Endothelial cell of umbilical vein (primary cell): ENCODE results near the gene NUDT21. TPM values are rescaled to one million over a fixed set of nuclear protein-coding genes. Genes with fewer than 3 reads are reported as not detected.

Experiments used
- BruUV-seq: library from RNA; stranded (reverse); fragments of 400-500 nt; replicated peaks from 2 replicates; lab custom pipeline; 2021; lab: Mats Ljungman, UMichigan
- CTCF ChIA-PET: fragments of 300-600, 350-600 bp; sonication (Branson Sonifier 250); formaldehyde crosslinking; loops from one replicate; lab custom pipeline; 2021; ENCODE audit warnings: antibody characterized with exemption, inconsistent platforms; lab: Charles Lee
- POLR2A ChIA-PET: fragments of 300-600, 350-600 bp; sonication (Branson Sonifier 250); formaldehyde crosslinking; loops from one replicate; lab custom pipeline; 2021; ENCODE audit warnings: antibody characterized with exemption, inconsistent platforms; lab: Charles Lee
- DNase-seq: peaks from one replicate; pipeline ENCODE4 v3.0.0-alpha.2; 2011; ENCODE audit warnings: low read depth, low spot score
- FAIRE-seq: peaks from 2 replicates; lab custom pipeline; 2011; peaks lifted over from hg19 to GRCh38; lab: Jason Lieb, UNC
- H2AFZ ChIP-seq: 2 replicates; pipeline ENCODE4 v1.6.0; 2012; ENCODE audit warnings: low read depth, low read length, control low read depth, inconsistent platforms
- H3K27ac ChIP-seq: 2 replicates; pipeline ENCODE4 v1.5.1; 2011; ENCODE audit warnings: low read depth, mild to moderate bottlenecking, control low read depth, low read length, moderate library complexity; ENCODE audit not compliant: insufficient read depth
- H3K27me3 ChIP-seq, 2 experiments: 2 replicates each; pipeline versions ENCODE4 v1.6.0 to v1.6.1; 2011; ENCODE audit warnings: low read length in 2 of 2, mixed read lengths in 1 of 2; ENCODE audit not compliant: control insufficient read depth in 2 of 2, insufficient read depth in 2 of 2
- H3K36me3 ChIP-seq, 2 experiments: 2 replicates in 1 of 2; 3 replicates in 1 of 2; pipeline ENCODE4 v1.5.1; 2011; ENCODE audit warnings: low read length in 2 of 2, mild to moderate bottlenecking in 1 of 2, moderate library complexity in 1 of 2; ENCODE audit not compliant: control insufficient read depth in 2 of 2, insufficient read depth in 2 of 2; ENCODE audit errors: extremely low read depth in 1 of 2
- H3K4me1 ChIP-seq: 3 replicates; pipeline ENCODE4 v1.5.1; 2011; ENCODE audit warnings: mild to moderate bottlenecking, low read length; ENCODE audit not compliant: control insufficient read depth, insufficient read depth; ENCODE audit errors: extremely low read depth
- H3K4me2 ChIP-seq: 2 replicates; pipeline ENCODE4 v1.6.1; 2011; ENCODE audit warnings: low read length, control low read depth, mixed read lengths; ENCODE audit not compliant: insufficient read depth
- H3K4me3 ChIP-seq, 3 experiments: fragments of 200-600 bp in 1 of 3; sonication (generic), shearing (Covaris generic) in 1 of 3; replicated peaks in 1 of 3; 2 replicates each; pipeline ENCODE4 v1.5.1; 2011 to 2016; ENCODE audit warnings: control low read depth in 3 of 3, low read length in 3 of 3, mild to moderate bottlenecking in 2 of 3, inconsistent platforms in 1 of 3, low read depth in 1 of 3, moderate library complexity in 1 of 3; ENCODE audit not compliant: insufficient read depth in 1 of 3
- H3K79me2 ChIP-seq: 2 replicates; pipeline ENCODE4 v1.6.0; 2012; ENCODE audit warnings: low read length, inconsistent platforms; ENCODE audit not compliant: control insufficient read depth, insufficient read depth
- H3K9ac ChIP-seq: replicated peaks from 2 replicates; pipeline ENCODE3; 2011; ENCODE audit warnings: low read length, control low read depth; ENCODE audit not compliant: insufficient read depth; ENCODE audit errors: extremely low read depth
- H3K9me1 ChIP-seq: replicated peaks from 3 replicates; pipeline ENCODE4 v1.6.0; 2011; ENCODE audit warnings: mild to moderate bottlenecking, low read length; ENCODE audit not compliant: control insufficient read depth, insufficient read depth; ENCODE audit errors: extremely low read depth
- H3K9me3 ChIP-seq: replicated peaks from 2 replicates; pipeline ENCODE4 v1.5.1; 2012; ENCODE audit warnings: low read length, inconsistent platforms; ENCODE audit not compliant: control insufficient read depth, insufficient read depth
- H4K20me1 ChIP-seq: replicated peaks from 2 replicates; pipeline ENCODE3; 2011; ENCODE audit warnings: mild to moderate bottlenecking, low read length; ENCODE audit not compliant: control insufficient read depth, insufficient read depth; ENCODE audit errors: extremely low read depth
- EZH2 ChIP-seq: IDR thresholded peaks from 2 replicates; pipeline ENCODE4 v1.6.1; 2012; ENCODE audit warnings: borderline replicate concordance, low read depth, mild to moderate bottlenecking, moderate library complexity, low read length, inconsistent platforms; ENCODE audit not compliant: severe bottlenecking
- FOS ChIP-seq: IDR thresholded peaks from 2 replicates; pipeline ENCODE4 v1.6.1; 2011; ENCODE audit warnings: mild to moderate bottlenecking, low read length, moderate library complexity, borderline replicate concordance; ENCODE audit not compliant: insufficient read depth
- GATA2 ChIP-seq: IDR thresholded peaks from 2 replicates; pipeline ENCODE4 v1.7.0; 2011; ENCODE audit warnings: low read depth, mild to moderate bottlenecking, moderate library complexity, mixed read lengths, low read length; ENCODE audit not compliant: insufficient read length, insufficient read depth
- JUN ChIP-seq: IDR thresholded peaks from 2 replicates; pipeline ENCODE4 v1.6.1; 2011; ENCODE audit warnings: borderline replicate concordance, low read depth; ENCODE audit not compliant: insufficient read length, insufficient read depth
- MYC ChIP-seq: IDR thresholded peaks from one replicate; pipeline ENCODE4 v1.6.1; 2011; ENCODE audit warnings: mild to moderate bottlenecking, low read depth, low read length
- POLR2A ChIP-seq: IDR thresholded peaks from 2 replicates; pipeline ENCODE4 v1.6.1; 2012; ENCODE audit warnings: low read depth, mild to moderate bottlenecking, control low read depth, low read length
- POLR2AphosphoS5 ChIP-seq: IDR thresholded peaks from 2 replicates; pipeline ENCODE4 v1.6.1; 2012; ENCODE audit warnings: low read depth, mild to moderate bottlenecking, control low read depth, low read length, moderate library complexity; ENCODE audit not compliant: insufficient read depth
- dilution Hi-C: fragments of 300-500 bp; cut with MboI; formaldehyde crosslinking; loops from one replicate; pipeline ENCODE4 v1.15.0; 2019; ENCODE audit warnings: low sequenced_read_pairs; ENCODE audit not compliant: extremely low pct_ligation_motif_present
- intact Hi-C: fragments of 100-400 bp; cut with micrococcal nuclease; formaldehyde crosslinking; loops from one replicate; pipeline ENCODE4 v1.10.0; 2022
- polyA plus RNA-seq, 4 experiments: library from polyadenylated mRNA; depleted of rRNA in 3 of 4; stranded (reverse) in 3 of 4; unstranded in 1 of 4; fragments of >200 nt; gene quantifications; 2 replicates each; pipeline versions ENCODE4 v1.2.1 to v1.2.3, GENCODE V29; 2011 to 2012; ENCODE audit warnings: missing spikeins in 1 of 4
- total RNA-seq: library from RNA; stranded (reverse); gene quantifications from 2 replicates; pipeline ENCODE4 v1.2.3, GENCODE V29; 2021
- TF ChIP-seq, protein P1 (sequence below), 2 donors: IDR thresholded peaks; 1 replicate in 1 of 2; 2 replicates in 1 of 2; pipeline ENCODE4 v1.5.1; 2011; ENCODE audit warnings: low read length in 2 of 2, mild to moderate bottlenecking in 2 of 2, moderate library complexity in 2 of 2, control low read depth in 1 of 2, inconsistent platforms in 1 of 2, low read depth in 1 of 2; ENCODE audit not compliant: insufficient read depth in 1 of 2; ENCODE audit errors: extremely low read depth in 1 of 2
- TF ChIP-seq, protein P2 (sequence below): IDR thresholded peaks from 2 replicates; pipeline ENCODE4 v1.6.1; 2011; ENCODE audit not compliant: insufficient read depth, insufficient read length

Gene NUDT21
- total and polyA plus RNA-seq, 2 donors (not counting 3 experiments of a cell fraction or from before 2014, with no cell fraction given), result 56.4 to 158 TPM

DNA sequence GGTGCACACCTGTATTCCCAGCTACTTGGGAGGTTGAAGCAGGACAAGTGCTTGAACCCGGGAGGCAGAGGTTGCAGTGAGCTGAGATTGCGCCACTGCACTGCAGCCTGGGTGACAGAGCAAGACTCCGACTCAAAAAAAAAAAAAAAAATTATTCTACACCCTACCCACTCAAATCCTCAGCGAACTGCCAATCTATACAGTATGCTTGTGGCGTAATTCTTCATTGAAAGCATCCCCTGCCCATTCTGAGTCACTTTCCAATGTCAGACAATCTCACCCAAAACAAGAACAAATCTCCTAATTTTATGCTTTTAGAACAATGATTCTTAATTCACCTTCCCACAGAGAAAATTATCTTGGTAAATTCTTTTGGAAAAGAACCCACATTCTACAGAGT, 37.8 kb downstream of the NUDT21 start:
- no peak overlapping the region for H3K27ac ChIP-seq
- dilution Hi-C loops (no loop called here), intact Hi-C loops (no loop called here)
- ChIA-PET CTCF (no interaction called here), POLR2A (no interaction called here)
- no TSS peak for BruUV-seq
- H4K20me1 ChIP-seq, result no peaks in the 10 kb centered on the region
- FAIRE-seq, result no peak
- peaks cover 8% of the 10 kb centered on the region in 2 experiments for H3K36me3 ChIP-seq
- H3K79me2 ChIP-seq, result peaks cover 29% of the 10 kb centered on the region
- H2AFZ ChIP-seq, result no peak overlapping the region
- DNase-seq, result no peak
- no peak overlapping the region for H3K9ac ChIP-seq
- no peak overlapping the region for H3K4me3 ChIP-seq
- no peaks in the 10 kb centered on the region for H3K4me1 ChIP-seq
- TF ChIP-seq, protein P1, sequence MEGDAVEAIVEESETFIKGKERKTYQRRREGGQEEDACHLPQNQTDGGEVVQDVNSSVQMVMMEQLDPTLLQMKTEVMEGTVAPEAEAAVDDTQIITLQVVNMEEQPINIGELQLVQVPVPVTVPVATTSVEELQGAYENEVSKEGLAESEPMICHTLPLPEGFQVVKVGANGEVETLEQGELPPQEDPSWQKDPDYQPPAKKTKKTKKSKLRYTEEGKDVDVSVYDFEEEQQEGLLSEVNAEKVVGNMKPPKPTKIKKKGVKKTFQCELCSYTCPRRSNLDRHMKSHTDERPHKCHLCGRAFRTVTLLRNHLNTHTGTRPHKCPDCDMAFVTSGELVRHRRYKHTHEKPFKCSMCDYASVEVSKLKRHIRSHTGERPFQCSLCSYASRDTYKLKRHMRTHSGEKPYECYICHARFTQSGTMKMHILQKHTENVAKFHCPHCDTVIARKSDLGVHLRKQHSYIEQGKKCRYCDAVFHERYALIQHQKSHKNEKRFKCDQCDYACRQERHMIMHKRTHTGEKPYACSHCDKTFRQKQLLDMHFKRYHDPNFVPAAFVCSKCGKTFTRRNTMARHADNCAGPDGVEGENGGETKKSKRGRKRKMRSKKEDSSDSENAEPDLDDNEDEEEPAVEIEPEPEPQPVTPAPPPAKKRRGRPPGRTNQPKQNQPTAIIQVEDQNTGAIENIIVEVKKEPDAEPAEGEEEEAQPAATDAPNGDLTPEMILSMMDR (IDR thresholded peaks at IDR 0.05; ENCODE audit: extremely low read depth in 1 of 2, insufficient read depth in 1 of 2, low read depth in 1 of 2, low read length in 2 of 2), result no peak
- TF ChIP-seq POLR2A (no peak), EZH2 (no peak), GATA2 (no peak), POLR2AphosphoS5 (no peak), FOS (no peak), JUN (no peak), MYC (no peak)
- TF ChIP-seq, protein P2, sequence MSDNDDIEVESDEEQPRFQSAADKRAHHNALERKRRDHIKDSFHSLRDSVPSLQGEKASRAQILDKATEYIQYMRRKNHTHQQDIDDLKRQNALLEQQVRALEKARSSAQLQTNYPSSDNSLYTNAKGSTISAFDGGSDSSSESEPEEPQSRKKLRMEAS, result no peak
- H3K4me2 ChIP-seq, result no peak overlapping the region
- no peaks in the 10 kb centered on the region for H3K27me3 ChIP-seq
- H3K9me1 ChIP-seq, result no peaks in the 10 kb centered on the region
- H3K9me3 ChIP-seq, result no peaks in the 10 kb centered on the region
